Endothelial cell of umbilical vein (primary cell): ENCODE measurements around the gene TPST1. TPM values are rescaled to one million over a fixed set of nuclear protein-coding genes. Genes with fewer than 3 reads are reported as not detected.

ENCODE experiments used
- BruUV-seq: library from RNA; stranded (reverse); fragments of 400-500 nt; replicated peaks from 2 replicates; lab custom pipeline; 2021; lab: Mats Ljungman, UMichigan
- CTCF ChIA-PET: fragments of 300-600, 350-600 bp; sonication (Branson Sonifier 250); formaldehyde crosslinking; loops from one replicate; lab custom pipeline; 2021; ENCODE audit warnings: antibody characterized with exemption, inconsistent platforms; lab: Charles Lee
- POLR2A ChIA-PET: fragments of 300-600, 350-600 bp; sonication (Branson Sonifier 250); formaldehyde crosslinking; loops from one replicate; lab custom pipeline; 2021; ENCODE audit warnings: antibody characterized with exemption, inconsistent platforms; lab: Charles Lee
- DNase-seq: peaks from one replicate; pipeline ENCODE4 v3.0.0-alpha.2; 2011; ENCODE audit warnings: low read depth, low spot score
- FAIRE-seq: peaks from 2 replicates; lab custom pipeline; 2011; peaks lifted over from hg19 to GRCh38; lab: Jason Lieb, UNC
- H2AFZ ChIP-seq: 2 replicates; pipeline ENCODE4 v1.6.0; 2012; ENCODE audit warnings: low read depth, low read length, control low read depth, inconsistent platforms
- H3K27ac ChIP-seq: 2 replicates; pipeline ENCODE4 v1.5.1; 2011; ENCODE audit warnings: low read depth, mild to moderate bottlenecking, control low read depth, low read length, moderate library complexity; ENCODE audit not compliant: insufficient read depth
- H3K27me3 ChIP-seq, 2 experiments: 2 replicates each; pipeline versions ENCODE4 v1.6.0 to v1.6.1; 2011; ENCODE audit warnings: low read length in 2 of 2, mixed read lengths in 1 of 2; ENCODE audit not compliant: control insufficient read depth in 2 of 2, insufficient read depth in 2 of 2
- H3K36me3 ChIP-seq, 2 experiments: 2 replicates in 1 of 2; 3 replicates in 1 of 2; pipeline ENCODE4 v1.5.1; 2011; ENCODE audit warnings: low read length in 2 of 2, mild to moderate bottlenecking in 1 of 2, moderate library complexity in 1 of 2; ENCODE audit not compliant: control insufficient read depth in 2 of 2, insufficient read depth in 2 of 2; ENCODE audit errors: extremely low read depth in 1 of 2
- H3K4me1 ChIP-seq: 3 replicates; pipeline ENCODE4 v1.5.1; 2011; ENCODE audit warnings: mild to moderate bottlenecking, low read length; ENCODE audit not compliant: control insufficient read depth, insufficient read depth; ENCODE audit errors: extremely low read depth
- H3K4me2 ChIP-seq: 2 replicates; pipeline ENCODE4 v1.6.1; 2011; ENCODE audit warnings: low read length, control low read depth, mixed read lengths; ENCODE audit not compliant: insufficient read depth
- H3K4me3 ChIP-seq, 3 experiments: fragments of 200-600 bp in 1 of 3; sonication (generic), shearing (Covaris generic) in 1 of 3; replicated peaks in 1 of 3; 2 replicates each; pipeline ENCODE4 v1.5.1; 2011 to 2016; ENCODE audit warnings: control low read depth in 3 of 3, low read length in 3 of 3, mild to moderate bottlenecking in 2 of 3, inconsistent platforms in 1 of 3, low read depth in 1 of 3, moderate library complexity in 1 of 3; ENCODE audit not compliant: insufficient read depth in 1 of 3
- H3K79me2 ChIP-seq: 2 replicates; pipeline ENCODE4 v1.6.0; 2012; ENCODE audit warnings: low read length, inconsistent platforms; ENCODE audit not compliant: control insufficient read depth, insufficient read depth
- H3K9ac ChIP-seq: replicated peaks from 2 replicates; pipeline ENCODE3; 2011; ENCODE audit warnings: low read length, control low read depth; ENCODE audit not compliant: insufficient read depth; ENCODE audit errors: extremely low read depth
- H3K9me1 ChIP-seq: replicated peaks from 3 replicates; pipeline ENCODE4 v1.6.0; 2011; ENCODE audit warnings: mild to moderate bottlenecking, low read length; ENCODE audit not compliant: control insufficient read depth, insufficient read depth; ENCODE audit errors: extremely low read depth
- H3K9me3 ChIP-seq: replicated peaks from 2 replicates; pipeline ENCODE4 v1.5.1; 2012; ENCODE audit warnings: low read length, inconsistent platforms; ENCODE audit not compliant: control insufficient read depth, insufficient read depth
- H4K20me1 ChIP-seq: replicated peaks from 2 replicates; pipeline ENCODE3; 2011; ENCODE audit warnings: mild to moderate bottlenecking, low read length; ENCODE audit not compliant: control insufficient read depth, insufficient read depth; ENCODE audit errors: extremely low read depth
- FOS ChIP-seq: IDR thresholded peaks from 2 replicates; pipeline ENCODE4 v1.6.1; 2011; ENCODE audit warnings: mild to moderate bottlenecking, low read length, moderate library complexity, borderline replicate concordance; ENCODE audit not compliant: insufficient read depth
- GATA2 ChIP-seq: IDR thresholded peaks from 2 replicates; pipeline ENCODE4 v1.7.0; 2011; ENCODE audit warnings: low read depth, mild to moderate bottlenecking, moderate library complexity, mixed read lengths, low read length; ENCODE audit not compliant: insufficient read length, insufficient read depth
- POLR2AphosphoS5 ChIP-seq: IDR thresholded peaks from 2 replicates; pipeline ENCODE4 v1.6.1; 2012; ENCODE audit warnings: low read depth, mild to moderate bottlenecking, control low read depth, low read length, moderate library complexity; ENCODE audit not compliant: insufficient read depth
- dilution Hi-C: fragments of 300-500 bp; cut with MboI; formaldehyde crosslinking; loops from one replicate; pipeline ENCODE4 v1.15.0; 2019; ENCODE audit warnings: low sequenced_read_pairs; ENCODE audit not compliant: extremely low pct_ligation_motif_present
- intact Hi-C: fragments of 100-400 bp; cut with micrococcal nuclease; formaldehyde crosslinking; loops from one replicate; pipeline ENCODE4 v1.10.0; 2022
- polyA plus RNA-seq, 4 experiments: library from polyadenylated mRNA; depleted of rRNA in 3 of 4; stranded (reverse) in 3 of 4; unstranded in 1 of 4; fragments of >200 nt; gene quantifications; 2 replicates each; pipeline versions ENCODE4 v1.2.1 to v1.2.3, GENCODE V29; 2011 to 2012; ENCODE audit warnings: missing spikeins in 1 of 4
- total RNA-seq: library from RNA; stranded (reverse); gene quantifications from 2 replicates; pipeline ENCODE4 v1.2.3, GENCODE V29; 2021
- TF ChIP-seq, protein P1 (sequence below), 2 donors: IDR thresholded peaks; 1 replicate in 1 of 2; 2 replicates in 1 of 2; pipeline ENCODE4 v1.5.1; 2011; ENCODE audit warnings: low read length in 2 of 2, mild to moderate bottlenecking in 2 of 2, moderate library complexity in 2 of 2, control low read depth in 1 of 2, inconsistent platforms in 1 of 2, low read depth in 1 of 2; ENCODE audit not compliant: insufficient read depth in 1 of 2; ENCODE audit errors: extremely low read depth in 1 of 2

Gene TPST1
- total and polyA plus RNA-seq, 2 donors (not counting 3 experiments of a cell fraction or from before 2014, with no cell fraction given): 18.7 to 21.0 TPM

DNA sequence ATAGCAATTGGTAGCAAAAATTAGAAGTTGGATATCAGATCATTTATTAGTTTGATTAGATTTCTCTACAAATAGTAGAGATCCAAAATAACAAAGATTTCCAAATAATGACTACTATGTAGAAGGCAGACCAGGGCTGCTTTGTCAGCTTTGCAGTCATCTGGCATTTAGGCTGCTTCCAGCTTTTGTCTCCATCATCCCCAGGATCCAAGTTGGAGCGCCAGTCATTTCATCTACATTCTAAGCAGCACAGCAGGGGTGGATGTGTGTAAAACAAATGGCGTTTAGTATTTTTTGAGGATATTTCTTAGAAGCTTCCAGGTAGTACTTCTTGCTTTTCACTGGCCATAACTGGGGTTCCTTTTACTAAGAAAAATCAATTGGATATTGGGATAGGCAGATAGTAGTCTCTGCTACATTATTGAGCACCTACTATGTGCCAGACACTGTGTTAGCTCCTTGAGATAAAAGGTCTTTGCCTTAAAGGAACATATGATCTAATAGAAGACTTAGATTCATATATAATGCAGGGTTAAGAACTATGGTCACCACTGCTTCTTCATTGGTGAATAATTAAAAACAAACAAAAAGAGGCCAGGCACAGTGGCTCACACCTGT, 41.5 kb downstream of the TPST1 start:
- ChIA-PET POLR2A (no interaction called here), CTCF (interaction anchor here (1.1 to 1.7 kb wide), 4 partner anchors 12 to 36 kb away, joined by 3 to 4 read pairs (median 4); no protein-coding TSS in a partner anchor)
- Histone ChIP-seq H3K36me3 (no peaks in the 10 kb centered on the region), H3K9me3 (no peaks in the 10 kb centered on the region), H3K4me3 (no peak overlapping the region), H3K27me3 (no peaks in the 10 kb centered on the region), H3K79me2 (no peaks in the 10 kb centered on the region), H4K20me1 (no peaks in the 10 kb centered on the region), H3K4me1 (peaks cover 6% of the 10 kb centered on the region), H3K9me1 (no peaks in the 10 kb centered on the region), H2AFZ (no peak overlapping the region), H3K9ac (no peak overlapping the region), H3K27ac (no peak overlapping the region), H3K4me2 (no peak overlapping the region)
- no peak for FAIRE-seq
- dilution Hi-C loops: no loop called here
- no TSS peak for BruUV-seq
- no peak for DNase-seq
- TF ChIP-seq, protein P1, sequence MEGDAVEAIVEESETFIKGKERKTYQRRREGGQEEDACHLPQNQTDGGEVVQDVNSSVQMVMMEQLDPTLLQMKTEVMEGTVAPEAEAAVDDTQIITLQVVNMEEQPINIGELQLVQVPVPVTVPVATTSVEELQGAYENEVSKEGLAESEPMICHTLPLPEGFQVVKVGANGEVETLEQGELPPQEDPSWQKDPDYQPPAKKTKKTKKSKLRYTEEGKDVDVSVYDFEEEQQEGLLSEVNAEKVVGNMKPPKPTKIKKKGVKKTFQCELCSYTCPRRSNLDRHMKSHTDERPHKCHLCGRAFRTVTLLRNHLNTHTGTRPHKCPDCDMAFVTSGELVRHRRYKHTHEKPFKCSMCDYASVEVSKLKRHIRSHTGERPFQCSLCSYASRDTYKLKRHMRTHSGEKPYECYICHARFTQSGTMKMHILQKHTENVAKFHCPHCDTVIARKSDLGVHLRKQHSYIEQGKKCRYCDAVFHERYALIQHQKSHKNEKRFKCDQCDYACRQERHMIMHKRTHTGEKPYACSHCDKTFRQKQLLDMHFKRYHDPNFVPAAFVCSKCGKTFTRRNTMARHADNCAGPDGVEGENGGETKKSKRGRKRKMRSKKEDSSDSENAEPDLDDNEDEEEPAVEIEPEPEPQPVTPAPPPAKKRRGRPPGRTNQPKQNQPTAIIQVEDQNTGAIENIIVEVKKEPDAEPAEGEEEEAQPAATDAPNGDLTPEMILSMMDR (IDR thresholded peaks at IDR 0.05; ENCODE audit: extremely low read depth in 1 of 2, insufficient read depth in 1 of 2, low read depth in 1 of 2, low read length in 2 of 2): no peak
- intact Hi-C loops: no loop called here

DNA sequence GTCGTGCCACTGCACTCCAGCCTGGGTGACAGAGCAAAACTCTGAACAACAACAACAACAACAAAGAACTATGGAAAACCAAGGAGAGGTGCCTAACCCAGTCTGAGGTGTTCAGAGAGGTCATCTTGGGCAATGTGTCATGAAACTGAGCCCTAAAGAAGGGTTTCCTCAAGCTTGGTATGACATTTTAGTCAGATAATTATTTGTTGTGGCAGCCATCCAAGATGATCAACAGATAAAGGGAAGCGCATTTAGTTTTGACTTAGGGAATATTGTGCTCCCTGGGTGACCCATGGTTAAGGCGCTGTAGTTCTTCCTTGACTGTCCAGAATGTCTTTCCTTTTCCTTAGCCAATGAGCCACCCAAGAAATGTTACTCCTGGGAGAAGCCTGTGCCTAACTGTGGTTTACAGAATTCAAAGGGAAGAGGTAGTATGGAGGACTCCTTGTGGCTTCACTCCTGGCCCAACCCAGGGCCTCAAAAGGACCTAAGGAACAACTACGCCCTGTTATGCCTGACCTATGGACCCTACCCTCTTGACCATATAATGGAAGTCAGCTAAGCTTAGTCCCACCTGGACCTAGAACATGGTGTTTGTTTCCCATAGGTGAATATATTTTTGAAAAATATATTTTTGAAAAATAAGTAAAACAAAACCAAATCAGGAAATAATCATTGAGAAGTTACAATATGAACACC, 42.4 kb downstream of the TPST1 start:
- dilution Hi-C loops: no loop called here
- intact Hi-C loops: no loop called here

More for the DNA sequence above, 42.4 kb downstream of the TPST1 start:
- no peak overlapping the region for H2AFZ ChIP-seq
- no peaks in the 10 kb centered on the region for H3K79me2 ChIP-seq
- H3K27me3 ChIP-seq: no peaks in the 10 kb centered on the region
- FAIRE-seq (no peak), DNase-seq (no peak)
- TF ChIP-seq FOS (no peak), POLR2AphosphoS5 (no peak), GATA2 (peak; percentile 25)
- no peaks in the 10 kb centered on the region for H3K36me3 ChIP-seq
- H3K4me1 ChIP-seq: peaks cover 6% of the 10 kb centered on the region
- H3K4me3 ChIP-seq: no peak overlapping the region
- no TSS peak for BruUV-seq
- H3K27ac ChIP-seq: no peak overlapping the region
- H3K4me2 ChIP-seq: no peak overlapping the region
- POLR2A ChIA-PET: no interaction called here
- H3K9ac ChIP-seq: no peak overlapping the region
- CTCF ChIA-PET: interaction anchor here (1.6 to 1.7 kb wide), 2 partner anchors 11 to 27 kb away, joined by 4 read pairs; no protein-coding TSS in a partner anchor
- H3K9me3 ChIP-seq: no peaks in the 10 kb centered on the region
- H3K9me1 ChIP-seq: no peaks in the 10 kb centered on the region
- no peaks in the 10 kb centered on the region for H4K20me1 ChIP-seq
